DND-41 (cell line): ENCODE results near the gene CENPO.

Source experiments
- EZH2 ChIP-seq: IDR thresholded peaks from 3 replicates; pipeline ENCODE4 v1.6.1; 2012; ENCODE audit warnings: borderline replicate concordance, low read depth, mild to moderate bottlenecking, moderate library complexity, low read length, inconsistent platforms; ENCODE audit not compliant: severe bottlenecking
- TF ChIP-seq, protein P1 (sequence below): IDR thresholded peaks from 2 replicates; pipeline ENCODE4 v1.5.1; 2012; ENCODE audit warnings: borderline replicate concordance, low read length, moderate library complexity, mild to moderate bottlenecking; ENCODE audit not compliant: poor library complexity, severe bottlenecking; ENCODE audit errors: extremely low read depth

DNA sequence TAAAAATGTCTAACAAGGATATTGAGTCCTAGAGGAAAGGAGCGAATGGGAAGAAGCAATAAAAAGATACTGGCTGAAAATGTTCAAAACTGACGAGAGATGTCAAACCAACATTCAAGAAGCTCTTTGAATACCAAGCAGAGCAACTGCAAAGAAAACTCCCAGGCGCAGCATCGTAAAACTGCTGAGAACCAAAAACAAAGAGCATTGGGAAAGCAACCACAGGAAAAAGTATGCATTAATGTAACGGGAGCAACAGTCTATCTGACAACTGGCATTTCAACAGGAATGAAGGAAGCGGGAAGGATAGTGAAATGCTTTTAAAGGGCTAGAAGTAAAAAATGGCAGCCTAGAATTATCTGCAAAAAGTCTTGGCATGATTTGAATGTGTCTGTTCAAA is 73.7 kb downstream of the CENPO start:
- TF ChIP-seq, protein P1, sequence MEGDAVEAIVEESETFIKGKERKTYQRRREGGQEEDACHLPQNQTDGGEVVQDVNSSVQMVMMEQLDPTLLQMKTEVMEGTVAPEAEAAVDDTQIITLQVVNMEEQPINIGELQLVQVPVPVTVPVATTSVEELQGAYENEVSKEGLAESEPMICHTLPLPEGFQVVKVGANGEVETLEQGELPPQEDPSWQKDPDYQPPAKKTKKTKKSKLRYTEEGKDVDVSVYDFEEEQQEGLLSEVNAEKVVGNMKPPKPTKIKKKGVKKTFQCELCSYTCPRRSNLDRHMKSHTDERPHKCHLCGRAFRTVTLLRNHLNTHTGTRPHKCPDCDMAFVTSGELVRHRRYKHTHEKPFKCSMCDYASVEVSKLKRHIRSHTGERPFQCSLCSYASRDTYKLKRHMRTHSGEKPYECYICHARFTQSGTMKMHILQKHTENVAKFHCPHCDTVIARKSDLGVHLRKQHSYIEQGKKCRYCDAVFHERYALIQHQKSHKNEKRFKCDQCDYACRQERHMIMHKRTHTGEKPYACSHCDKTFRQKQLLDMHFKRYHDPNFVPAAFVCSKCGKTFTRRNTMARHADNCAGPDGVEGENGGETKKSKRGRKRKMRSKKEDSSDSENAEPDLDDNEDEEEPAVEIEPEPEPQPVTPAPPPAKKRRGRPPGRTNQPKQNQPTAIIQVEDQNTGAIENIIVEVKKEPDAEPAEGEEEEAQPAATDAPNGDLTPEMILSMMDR: no peak
- TF ChIP-seq EZH2: no peak
